Stimulated activated CD4-positive, alpha-beta T cell treated with anti-CD3 and anti-CD28 coated beads, TNF-alpha, amount 100 ng/mL, for 48 hours (primary cell): Measurements from ENCODE around the gene FSTL4.
A peak's percentile ranks its signal among the peaks of the same experiment; 100 is the strongest.

ENCODE experiments used
- DNase-seq, 3 donors: peaks; one replicate each; pipeline ENCODE4 v3.0.0-alpha.2; 2020; ENCODE audit warnings: low read depth in 3 of 3

Gene FSTL4

DNA sequence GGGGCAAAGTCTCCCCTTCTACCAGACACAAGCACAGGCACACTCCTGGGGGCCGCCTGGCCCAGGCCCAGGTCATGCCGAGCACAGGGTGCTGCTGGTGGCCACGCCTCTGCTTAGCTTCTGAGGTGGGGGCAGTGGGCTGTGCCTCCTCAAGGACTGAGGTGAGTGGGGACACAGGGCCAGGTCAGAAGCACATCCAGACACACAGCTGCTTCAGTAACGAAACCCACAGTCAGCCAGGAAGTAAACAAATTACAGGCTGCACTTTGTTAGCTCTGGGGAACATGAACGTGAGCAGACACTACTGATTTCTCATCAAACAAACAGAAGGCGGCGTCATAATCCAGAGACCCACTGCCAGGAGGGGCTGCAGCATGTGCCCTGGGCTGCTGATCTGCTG lies 368.1 kb downstream of the FSTL4 start:
- DNase-seq = no peak

DNA sequence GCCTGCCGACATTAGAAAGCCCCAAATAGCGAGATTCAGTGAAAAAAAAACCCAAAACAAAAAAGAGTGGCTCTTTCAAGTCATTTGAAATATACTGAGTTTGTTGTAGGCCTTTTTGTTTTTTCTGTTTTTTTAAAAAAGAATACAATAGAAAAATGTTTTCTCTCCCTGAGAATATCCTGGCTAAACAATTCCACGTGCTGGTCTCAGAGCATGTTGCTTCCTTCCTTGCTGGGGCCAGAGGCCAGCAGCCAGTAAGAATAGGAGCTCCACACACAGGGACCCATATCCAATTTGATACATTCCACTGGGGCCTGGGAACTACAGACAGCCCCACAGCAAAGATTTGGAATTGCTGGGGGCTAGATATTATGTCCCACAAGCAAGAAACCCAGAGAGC lies 369.1 kb downstream of the FSTL4 start:
- no peak for DNase-seq

DNA sequence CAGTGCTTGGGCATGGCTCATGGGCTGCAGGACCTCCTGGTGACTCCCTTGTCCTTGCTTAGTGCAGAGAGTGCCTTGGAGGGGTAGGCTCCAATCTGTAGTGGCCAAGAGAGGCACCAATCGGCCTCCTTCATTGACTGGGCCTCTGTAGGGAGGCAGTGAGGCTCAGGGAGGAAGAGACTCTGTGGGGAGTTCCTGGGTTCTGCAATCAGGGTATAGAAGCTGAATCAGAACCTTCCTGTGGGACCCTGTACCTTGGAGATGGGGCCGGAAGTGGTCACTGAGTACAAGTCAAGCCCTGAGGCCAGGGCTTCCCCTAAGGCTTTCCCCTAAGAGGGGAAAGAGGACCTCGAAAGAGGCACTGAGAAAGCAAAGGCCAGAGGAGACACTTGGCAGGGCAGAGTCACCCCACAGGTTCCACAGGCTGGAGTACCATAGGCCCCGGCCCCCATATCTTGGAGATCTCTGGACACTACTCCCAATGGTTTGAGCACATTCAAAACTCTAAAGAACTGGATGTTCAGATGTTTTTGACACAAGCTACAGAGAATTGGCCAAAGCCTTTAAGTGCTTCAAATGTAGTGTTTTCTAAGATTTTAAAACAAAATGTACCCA lies 370.0 kb downstream of the FSTL4 start:
- DNase-seq = no peak

DNA sequence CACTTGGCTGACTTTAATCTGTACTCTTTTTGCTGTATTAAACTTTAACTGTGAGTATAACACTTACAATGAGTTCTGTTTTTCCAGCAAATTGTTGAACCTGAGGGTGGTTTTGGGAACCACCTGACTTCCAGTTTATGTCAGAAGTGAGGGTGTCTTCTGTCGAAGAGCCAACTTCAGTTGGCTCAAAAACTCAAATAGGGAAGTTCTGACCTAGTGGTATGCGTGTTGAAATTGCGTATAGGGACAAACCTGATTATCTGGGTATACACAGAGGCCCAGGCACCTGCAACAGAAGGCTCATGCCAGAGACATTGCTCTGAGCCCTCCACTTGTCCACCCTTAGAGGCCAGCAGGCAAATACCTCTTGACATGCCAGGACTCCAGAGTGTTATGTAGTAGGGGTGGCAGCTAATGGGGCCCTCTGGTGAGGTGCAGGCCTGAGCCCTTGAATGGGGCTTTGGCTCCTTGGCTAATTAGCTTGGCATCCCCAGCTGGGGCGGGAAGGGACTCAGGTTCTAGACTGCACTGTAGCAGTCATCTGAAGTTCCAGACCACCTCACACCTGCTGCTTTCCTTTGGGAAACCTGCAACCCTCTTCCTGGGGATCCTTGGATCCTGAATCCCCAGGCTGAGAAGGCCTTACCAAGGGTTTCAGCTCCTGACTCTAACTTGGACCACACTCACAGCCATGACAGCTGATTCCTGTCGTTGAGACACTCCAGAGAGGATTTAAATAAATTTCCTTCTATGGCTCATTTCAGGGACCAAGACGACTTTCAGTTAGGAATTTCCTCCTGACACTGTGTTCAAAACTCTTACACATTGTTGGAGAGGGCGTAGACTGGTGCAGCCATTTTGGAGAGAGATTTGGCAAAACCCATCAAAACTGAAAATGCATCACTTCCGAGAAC lies 370.9 kb downstream of the FSTL4 start:
- no peak for DNase-seq

DNA sequence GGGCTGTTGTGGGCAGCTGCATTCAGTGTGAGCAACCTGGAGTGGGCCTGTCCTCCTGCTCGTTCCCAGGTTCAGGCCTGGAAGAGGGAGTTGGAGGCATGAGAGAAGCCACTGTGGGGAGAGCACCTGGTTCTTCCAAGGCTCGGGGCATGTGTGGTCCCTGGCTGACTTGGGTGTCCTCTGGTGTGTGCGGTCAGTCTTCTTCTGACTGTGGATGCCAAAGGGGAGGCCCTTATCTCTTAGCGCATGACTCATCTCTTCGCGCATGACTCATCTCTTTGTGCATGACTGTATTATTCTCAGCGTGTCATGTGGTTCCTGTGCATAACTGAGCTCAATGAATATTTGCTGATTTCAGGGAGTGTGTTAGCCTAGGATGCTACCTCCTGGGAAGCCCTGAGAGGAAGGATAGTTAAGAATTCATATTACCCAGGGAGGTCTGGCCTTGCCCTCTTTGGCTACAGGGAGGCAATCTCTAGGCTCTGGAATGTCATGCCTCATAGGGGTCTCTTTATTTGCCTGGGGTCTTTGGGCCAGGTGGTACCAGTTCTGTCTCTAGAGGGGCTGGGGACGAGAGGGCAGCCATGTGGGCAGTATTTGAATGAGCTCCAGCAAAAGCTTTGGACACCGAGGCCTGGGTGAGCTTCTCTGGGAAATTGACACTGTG lies 371.8 kb downstream of the FSTL4 start:
- peak; percentile 17 to 36 (median 21) for DNase-seq

DNA sequence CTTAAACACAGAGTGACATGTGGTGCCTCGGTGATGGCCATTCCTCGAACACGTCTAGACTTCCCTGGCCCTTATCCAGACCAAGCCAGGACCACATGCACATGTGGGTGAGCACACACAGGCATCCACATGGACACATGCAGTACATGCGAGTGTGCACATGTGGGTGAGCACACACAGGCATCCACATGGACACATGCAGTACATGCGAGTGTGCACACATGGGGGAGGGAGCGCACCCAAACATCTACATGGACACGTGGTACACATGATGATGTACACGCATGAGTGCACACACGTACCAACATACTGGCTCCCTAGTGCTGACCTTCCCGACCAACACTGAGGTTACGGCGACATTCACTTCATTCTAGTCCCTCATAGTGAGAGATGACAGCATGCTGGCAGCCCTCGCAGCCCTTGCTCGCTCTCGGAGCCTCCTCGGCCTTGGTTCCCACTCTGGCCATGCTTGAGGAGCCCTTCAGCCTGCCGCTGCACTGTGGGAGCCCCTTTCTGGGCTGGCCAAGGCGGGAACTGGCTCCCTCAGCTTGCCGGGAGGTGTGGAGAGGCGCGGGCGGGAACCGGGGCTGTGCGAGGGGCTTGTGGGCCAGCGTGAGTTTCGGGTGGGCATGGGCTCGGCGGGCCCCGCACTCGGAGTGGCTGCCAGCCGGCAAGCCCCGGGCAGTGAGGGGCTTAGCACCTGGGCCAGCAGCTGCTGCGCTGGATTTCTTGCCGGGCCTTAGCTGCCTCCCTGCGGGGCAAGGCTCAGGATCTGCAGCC lies 373.7 kb downstream of the FSTL4 start:
- no peak for DNase-seq

DNA sequence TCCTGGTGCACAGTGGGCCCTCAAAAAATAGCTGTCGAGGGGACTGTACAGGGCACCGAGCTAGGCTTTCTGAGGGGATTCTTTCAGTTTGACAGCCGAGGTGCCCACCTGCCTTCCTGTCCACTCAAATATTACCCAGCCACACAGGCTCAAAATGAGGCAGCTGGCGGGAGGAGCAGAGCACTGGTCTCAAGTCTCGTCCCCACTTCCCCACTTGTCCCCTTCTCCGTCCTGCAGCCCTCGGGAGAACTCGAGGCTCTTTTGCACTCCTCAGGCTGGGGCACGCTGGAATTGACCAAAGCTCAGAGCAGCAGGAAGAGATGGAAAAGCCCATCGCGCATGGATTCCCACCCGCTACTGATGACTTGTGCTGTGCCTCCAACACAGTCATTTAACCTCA lies 375.4 kb downstream of the FSTL4 start:
- no peak for DNase-seq

DNA sequence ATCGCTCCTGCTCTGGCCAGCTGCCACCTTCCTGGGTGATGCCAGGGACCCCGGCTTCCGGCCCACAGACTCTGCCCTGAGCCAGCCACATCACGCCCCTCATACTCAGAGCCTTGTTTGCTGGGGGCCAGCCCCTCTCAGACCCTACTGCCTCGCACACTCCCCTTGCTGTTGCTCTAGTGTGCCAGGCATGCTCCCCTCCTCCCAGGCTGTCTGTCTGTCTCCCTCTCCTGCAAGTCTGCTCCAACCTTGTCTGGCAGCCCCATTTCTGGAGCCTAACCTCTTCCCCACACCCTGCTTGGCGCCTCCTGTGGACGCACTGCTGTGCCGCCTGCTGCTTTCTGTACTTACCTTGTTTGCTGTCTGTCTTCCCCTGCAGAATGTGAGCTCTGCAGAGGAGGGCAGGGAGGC lies 375.8 kb downstream of the FSTL4 start:
- no peak for DNase-seq

DNA sequence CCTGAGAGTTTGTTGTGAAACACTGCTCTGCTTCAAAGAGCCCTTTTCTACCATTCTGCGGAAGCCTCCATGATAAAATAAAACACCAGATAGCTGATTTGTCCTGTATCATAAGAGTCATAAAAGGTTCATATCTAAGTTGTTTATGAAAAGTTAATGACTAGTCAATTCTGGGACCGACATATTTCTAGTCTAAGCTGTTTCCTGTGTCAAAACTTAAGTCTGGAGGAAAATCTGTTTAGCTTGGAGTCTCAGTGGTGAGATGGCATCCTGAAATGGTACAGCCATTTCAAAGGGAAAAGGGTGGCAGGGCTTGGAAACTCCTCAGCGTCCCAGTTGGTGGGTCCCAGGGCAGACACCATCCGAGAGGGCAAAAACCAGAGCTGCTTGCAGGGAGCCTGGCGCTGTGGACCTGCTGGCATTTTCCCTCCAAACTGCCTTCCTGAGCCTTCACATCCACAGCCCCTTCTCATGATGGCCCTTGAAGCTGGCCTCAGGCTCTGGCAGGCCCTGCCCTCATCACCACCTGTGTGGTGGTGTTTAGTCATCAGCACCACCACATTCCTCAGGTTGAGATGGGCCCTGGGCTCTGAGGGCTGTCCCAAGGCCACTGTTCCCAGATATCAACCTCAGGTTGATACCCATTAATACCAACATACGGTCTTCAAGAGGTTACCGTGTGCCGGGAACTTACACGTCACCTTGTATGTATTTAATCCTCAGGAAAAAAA lies 376.5 kb downstream of the FSTL4 start:
- no peak for DNase-seq

DNA sequence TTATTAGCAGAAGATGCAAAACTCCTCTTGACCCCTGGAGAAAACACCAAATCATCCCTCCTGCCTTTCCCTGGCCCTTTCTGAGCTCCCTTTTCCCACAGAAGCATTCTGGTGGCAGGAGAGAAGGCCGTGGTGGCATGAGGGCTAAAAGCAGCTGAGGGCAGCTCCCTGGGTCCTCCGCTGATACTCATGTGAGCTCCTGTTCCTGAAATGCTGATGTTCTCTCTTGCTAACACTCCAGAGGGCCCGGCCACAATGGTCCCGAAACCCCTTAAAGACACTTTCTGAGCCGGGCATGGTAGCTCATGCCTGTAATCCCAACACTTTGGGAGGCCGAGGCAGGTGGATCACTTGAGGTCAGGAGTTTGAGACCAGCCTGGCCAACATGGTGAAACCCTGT lies 377.4 kb downstream of the FSTL4 start:
- DNase-seq = no peak

DNA sequence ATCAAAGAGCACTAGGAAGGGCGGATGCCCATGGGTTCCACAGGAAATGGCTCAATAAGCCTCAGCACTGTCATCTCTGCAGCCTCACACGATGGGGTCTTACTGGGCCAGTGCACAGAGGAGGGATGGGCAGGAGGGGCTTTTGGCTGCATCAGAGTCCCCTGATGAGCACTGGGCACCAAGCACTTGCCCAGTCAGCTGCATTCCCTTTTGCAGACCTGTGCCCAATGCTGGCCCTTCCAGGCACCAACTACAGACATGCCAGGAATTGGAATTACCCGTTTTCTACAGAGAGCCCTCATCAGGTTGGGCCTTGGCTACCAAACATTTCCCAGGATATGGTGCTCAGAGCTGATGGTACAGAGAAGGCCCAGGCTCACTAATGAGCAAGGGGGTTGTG lies 378.1 kb downstream of the FSTL4 start:
- DNase-seq = no peak

DNA sequence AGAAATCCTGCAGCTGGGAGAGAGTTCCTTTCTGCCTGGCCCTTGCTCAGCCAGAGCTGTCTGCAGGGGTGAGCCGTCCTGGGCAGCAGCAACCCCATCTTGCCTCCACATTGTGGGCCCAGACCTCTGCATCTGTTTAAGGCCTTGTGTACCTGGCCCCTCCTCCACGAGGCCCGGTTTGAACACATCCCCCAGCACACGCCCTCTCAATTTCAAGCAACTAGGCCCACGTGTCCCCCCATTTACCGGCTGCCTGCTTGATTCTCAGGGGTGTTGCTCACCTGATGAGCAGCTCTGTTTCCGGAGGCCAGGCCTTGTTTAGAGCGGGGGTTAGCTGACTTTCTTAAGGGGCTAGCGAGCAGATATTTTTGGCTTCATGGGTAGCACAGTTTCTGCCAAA lies 378.7 kb downstream of the FSTL4 start:
- no peak for DNase-seq

DNA sequence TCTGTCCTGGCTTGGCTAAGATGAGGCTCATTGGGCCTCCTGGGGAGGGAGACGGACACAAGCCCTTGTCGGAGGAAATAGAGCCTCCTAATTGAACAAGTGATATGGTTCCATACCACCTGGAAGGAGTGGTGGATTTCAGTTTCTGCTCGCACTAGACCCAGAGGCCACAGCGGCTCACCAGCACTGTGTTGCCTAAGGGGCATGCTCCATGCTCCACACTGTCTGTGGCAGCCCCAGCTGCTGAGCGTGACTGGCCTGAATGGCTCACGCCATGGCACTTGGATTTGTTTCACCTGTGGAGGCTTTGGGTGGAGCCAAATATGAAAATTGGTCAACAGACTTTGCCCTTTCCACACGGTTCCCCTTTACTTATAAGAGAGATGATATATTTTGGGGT lies 379.4 kb downstream of the FSTL4 start:
- no peak for DNase-seq

DNA sequence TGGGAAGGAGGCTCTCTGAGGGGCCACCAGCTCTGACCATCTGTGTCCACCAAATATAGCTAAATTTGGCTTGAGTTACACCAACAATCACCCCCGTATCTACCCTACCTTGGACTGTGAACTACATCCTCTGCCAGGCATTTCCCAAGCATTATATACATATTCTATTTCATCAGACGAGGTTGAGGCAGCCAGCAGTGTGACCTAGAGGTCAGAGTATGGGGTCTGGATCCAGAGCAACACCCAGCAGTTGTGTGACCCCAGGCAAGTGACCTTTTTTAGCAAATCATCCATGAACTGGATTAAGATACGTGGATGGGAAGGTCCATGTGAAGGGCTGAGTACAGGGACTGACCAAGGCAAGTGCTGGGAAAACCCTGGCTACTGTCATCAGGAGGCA lies 379.9 kb downstream of the FSTL4 start:
- DNase-seq = no peak

DNA sequence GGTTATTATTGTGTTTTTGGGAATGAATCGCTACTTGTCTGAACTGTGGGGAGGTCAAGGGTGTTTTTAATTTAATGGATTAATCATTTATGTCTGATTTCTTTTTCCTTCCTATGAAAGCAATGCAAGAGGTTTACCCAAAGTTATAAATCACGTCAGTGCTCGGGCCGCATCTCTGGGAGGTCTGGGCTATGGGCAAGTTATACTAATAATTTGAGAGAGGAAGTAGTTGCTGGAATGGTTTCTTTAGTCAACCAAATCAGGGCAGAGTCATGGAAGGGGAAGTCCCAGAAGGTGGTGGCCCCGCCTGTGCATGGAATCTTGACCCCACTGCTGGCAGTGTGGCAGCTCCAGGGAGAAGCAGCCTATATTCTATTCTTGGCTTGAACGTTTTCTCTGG lies 380.3 kb downstream of the FSTL4 start:
- DNase-seq = no peak

DNA sequence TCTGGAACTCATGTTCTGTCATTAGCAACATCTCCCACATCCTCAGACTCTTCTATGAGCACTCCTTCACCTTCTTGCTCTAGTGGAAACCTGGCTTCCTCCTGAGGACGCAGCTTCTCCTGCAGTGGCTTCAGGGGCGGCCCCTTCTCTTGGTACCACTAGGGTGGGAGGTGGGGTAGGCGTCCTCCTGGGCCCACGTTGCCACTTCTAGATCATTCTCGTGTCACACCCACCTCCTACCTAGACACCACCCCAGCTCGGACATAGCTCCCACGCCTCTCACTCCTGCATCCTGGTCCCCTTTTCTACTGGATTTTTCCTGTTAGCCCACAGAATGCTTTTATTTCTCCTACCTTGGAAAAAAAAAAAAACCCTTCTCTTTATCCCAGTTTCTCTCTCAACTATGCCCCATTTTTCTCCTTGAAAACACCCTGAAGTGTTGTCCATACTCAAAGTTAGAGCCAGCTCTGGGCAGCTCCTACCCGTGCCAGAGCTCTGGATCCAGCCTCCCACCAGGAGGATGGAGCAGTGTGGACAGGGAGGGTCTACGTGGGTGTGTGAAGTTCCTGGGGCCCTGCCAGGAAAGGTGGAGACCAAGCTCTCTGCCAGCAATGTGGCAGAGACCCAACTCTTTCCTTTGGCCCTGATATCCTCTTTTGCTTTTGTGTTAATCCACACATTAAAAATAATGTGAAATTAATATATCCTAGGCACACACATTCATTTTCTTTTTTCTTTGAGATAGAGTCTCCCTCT lies 381.3 kb downstream of the FSTL4 start:
- DNase-seq = no peak

DNA sequence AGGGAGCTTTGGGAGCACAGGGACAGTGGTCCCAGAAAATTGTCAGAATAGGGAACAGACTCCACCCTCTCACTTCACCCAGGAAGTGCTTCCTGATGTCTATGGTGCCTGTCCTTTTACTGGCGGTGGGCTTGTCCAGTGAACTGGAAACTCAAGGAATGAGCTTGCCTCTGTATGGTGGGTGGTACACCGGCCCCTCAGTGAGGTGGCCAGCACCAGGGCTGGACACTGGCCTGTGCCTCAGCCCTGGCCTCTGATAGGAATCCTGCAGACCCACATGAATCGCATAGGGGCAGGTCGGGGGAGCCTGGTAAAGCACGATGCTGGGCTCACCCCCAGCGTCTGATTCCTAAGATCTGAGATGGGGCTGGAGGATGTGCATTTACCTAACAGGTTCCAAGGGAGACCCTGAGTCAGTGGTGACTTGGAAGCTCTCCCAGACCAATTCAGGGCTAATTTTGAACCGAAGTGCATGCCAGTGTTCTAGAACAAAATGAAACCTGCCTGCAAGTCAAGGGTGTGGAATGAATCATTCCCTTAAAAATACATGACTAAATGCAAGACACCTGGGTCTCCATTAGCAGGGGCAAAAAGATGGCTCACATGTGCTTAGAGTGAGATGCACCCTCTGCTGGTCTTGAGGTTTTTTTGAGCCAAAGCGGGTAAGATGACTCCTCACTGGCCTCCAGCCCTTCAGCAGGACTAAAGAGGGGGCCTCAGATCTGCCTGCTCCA lies 382.2 kb downstream of the FSTL4 start:
- DNase-seq = no peak

DNA sequence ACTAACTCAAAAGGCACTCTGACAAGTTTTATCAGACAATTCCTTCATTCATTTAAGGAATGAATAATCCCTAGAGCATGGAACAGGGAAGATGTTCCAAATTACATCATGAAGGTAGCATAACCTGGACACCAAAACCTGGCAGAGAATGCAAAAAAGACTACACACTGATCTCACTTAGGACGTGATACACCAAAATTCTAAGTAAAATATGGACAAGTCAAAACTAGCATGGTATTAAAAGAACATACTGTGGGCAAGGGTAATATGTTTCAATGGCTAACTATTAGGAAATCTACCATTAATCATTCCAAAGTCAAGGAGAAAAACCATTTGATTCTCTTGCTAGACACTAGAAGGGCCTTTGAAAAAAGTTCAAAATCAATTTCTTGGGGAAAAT lies 384.0 kb downstream of the FSTL4 start:
- DNase-seq = no peak

DNA sequence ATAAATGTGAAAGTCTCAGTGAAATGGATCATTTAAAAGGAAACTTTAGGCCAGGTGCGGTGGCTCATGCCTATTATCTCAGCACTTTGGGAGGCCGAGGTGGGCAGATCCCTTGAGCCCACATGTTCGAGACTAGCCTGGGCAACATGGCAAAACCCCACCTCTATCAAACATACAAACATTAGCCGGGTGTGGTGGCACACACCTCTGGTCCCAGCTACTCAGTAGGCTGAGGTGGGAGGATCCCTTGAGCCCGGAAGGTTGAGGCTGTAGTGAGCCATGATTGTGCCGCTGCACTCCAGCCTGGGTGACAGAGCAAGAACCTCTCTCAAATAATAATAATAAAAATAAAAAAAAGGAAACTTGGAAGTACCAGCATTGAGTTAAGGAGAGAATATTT lies 384.4 kb downstream of the FSTL4 start:
- no peak for DNase-seq

DNA sequence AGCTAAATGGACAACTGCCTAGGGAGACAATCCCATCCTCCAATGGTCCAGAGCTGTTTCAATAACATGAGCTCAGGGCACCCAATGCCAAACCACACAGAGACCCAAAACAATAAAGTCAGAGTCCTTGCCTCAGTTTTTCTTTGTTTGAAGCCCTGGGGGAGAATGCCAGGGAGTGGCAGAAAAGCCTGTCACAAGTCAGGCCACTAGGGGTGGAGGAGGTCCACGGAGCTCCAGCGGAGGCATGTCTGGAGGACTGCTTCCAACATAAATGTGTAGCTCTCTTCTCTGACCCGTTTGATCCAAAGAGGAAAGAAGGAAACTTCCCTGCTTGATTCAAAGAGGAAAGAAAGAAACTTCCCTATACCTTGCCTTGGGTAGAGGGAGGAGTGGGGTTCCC lies 385.3 kb downstream of the FSTL4 start:
- DNase-seq = no peak
